HG02884 (cell line): Measurements from ENCODE around the gene TMCC1.
"Not testable (repeated sequence)": the region's sequence is repeated elsewhere in the genome, so short reads cannot be mapped to it uniquely, and the experiment has no call there.

ENCODE experiments used
- ATAC-seq: cut with Tn5 transposase; IDR thresholded peaks from one replicate; pipeline ENCODE4 v1.9.1; 2021; ENCODE audit warnings: mild to moderate bottlenecking, moderate library complexity; ENCODE audit not compliant: unreplicated experiment

The TMCC1 gene

GRCh38 chr3:129837065-129837642, 56.4 kb downstream of the TMCC1 start:
- no peak for ATAC-seq

- no peak for ATAC-seq
Observed at GRCh38 chr3:129836381-129837064, 57.0 kb downstream of the TMCC1 start.

GRCh38 chr3:129835198-129835597, 58.3 kb downstream of the TMCC1 start:
- no peak for ATAC-seq

GRCh38 chr3:129834580-129834979, 58.9 kb downstream of the TMCC1 start:
- no peak for ATAC-seq

- ATAC-seq = not testable (repeated sequence)
Observed at GRCh38 chr3:129831942-129832341, 61.6 kb downstream of the TMCC1 start.

GRCh38 chr3:129831503-129831902, 62.0 kb downstream of the TMCC1 start:
- no peak for ATAC-seq

- no peak for ATAC-seq
Observed at GRCh38 chr3:129829640-129830039, 63.9 kb downstream of the TMCC1 start.

- peak; percentile 84 for ATAC-seq
Observed at GRCh38 chr3:129827765-129828164, 65.7 kb downstream of the TMCC1 start.

GRCh38 chr3:129824926-129825541, 68.5 kb downstream of the TMCC1 start:
- no peak for ATAC-seq

- ATAC-seq = no peak
Observed at GRCh38 chr3:129822679-129823078, 70.8 kb downstream of the TMCC1 start.

- no peak for ATAC-seq
Observed at GRCh38 chr3:129822241-129822640, 71.3 kb downstream of the TMCC1 start.

GRCh38 chr3:129820587-129820986, 72.9 kb downstream of the TMCC1 start:
- ATAC-seq = no peak

GRCh38 chr3:129812589-129812988, 80.9 kb downstream of the TMCC1 start:
- ATAC-seq = no peak

- no peak for ATAC-seq
Observed at GRCh38 chr3:129809297-129809696, 84.2 kb downstream of the TMCC1 start.

GRCh38 chr3:129796146-129796545, 97.4 kb downstream of the TMCC1 start:
- no peak for ATAC-seq

- ATAC-seq = no peak
Observed at GRCh38 chr3:129795186-129796010, 98.1 kb downstream of the TMCC1 start.

- no peak for ATAC-seq
Observed at GRCh38 chr3:129794311-129795185, 99.0 kb downstream of the TMCC1 start.

- no peak for ATAC-seq
Observed at GRCh38 chr3:129793942-129794310, 99.6 kb downstream of the TMCC1 start.

GRCh38 chr3:129793319-129793718, 100.2 kb downstream of the TMCC1 start:
- ATAC-seq = no peak

- no peak for ATAC-seq
Observed at GRCh38 chr3:129783470-129783869, 110.0 kb downstream of the TMCC1 start.

GRCh38 chr3:129778871-129779270, 114.6 kb downstream of the TMCC1 start:
- ATAC-seq = no peak
